Measurements from ENCODE around the gene SCAF1.

DNA sequence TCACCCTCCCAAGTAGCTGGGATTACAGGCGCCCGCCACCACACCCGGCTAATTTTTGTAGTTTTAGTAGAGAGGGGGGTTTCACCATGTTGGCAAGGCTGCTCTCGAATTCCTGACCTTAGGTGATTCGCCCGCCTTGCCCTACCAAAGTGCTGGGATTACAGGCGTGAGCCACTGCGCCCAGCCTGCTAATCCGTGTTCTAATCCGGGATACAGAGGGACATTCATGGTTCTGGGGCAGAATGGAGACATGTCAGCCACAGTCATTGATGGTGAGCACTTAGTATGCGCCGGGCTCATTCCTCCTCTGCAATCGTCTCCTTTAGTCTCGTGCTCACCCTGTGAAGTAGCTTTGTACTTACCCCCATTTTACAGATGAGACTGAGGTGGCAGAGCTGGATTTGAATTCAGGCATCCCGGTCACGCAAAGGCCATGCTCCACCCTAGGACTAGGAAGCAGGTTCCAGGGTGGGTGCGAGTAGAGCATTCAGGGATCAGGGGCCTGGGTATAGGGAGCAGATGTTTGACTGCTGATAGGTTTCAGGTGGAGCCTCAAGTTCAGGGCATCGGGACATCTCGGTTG is 10.3 kb upstream of the SCAF1 start:
- no peak for TF ChIP-seq YY1 (IDR thresholded peaks at IDR 0.05; ENCODE audit: insufficient read depth, insufficient read length)
- no peak for TF ChIP-seq ZNF274 (IDR thresholded peaks at IDR 0.05; ENCODE audit: low read depth, low read length)

Measured in NT2/D1 (cell line).